NCI-H2196 treated with DMSO at 0.1 percent for 48 hours (cell line): ENCODE measurements around the gene PRRT1.
A peak's percentile ranks its signal among the peaks of the same experiment; 100 is the strongest.
"Not testable (repeated sequence)": the region's sequence is repeated elsewhere in the genome, so short reads cannot be mapped to it uniquely, and the experiment has no call there.

Experiments
- DNase-seq: peaks from one replicate; lab custom pipeline; 2025; ENCODE audit not compliant: unreplicated experiment; lab: John Stamatoyannopoulos, UW

PRRT1 gene

GRCh38 chr6:32151863-32152768 is at the start of gene PRRT1:
PRRT1 (minus strand) TSS chr6:32151939; CDS start chr6:32151827, 112 bp downstream.
- no peak for DNase-seq

GRCh38 chr6:32200711-32201475 is 49.2 kb upstream of the PRRT1 start:
- DNase-seq = no peak

- no peak for DNase-seq
Measured at GRCh38 chr6:32198866-32199265, 47.1 kb upstream of the PRRT1 start.

- no peak for DNase-seq
Measured at GRCh38 chr6:32198345-32198696, 46.6 kb upstream of the PRRT1 start.

- DNase-seq = no peak
Measured at GRCh38 chr6:32196682-32197616, 45.2 kb upstream of the PRRT1 start.

- peak; percentile 71 for DNase-seq
Measured at GRCh38 chr6:32195902-32196681, 44.4 kb upstream of the PRRT1 start.

- DNase-seq = peak; percentile 100
Measured at GRCh38 chr6:32195652-32195901, 43.8 kb upstream of the PRRT1 start.

GRCh38 chr6:32194825-32195651 is 43.3 kb upstream of the PRRT1 start:
- DNase-seq = peak; percentile 10

GRCh38 chr6:32194388-32194787 is 42.6 kb upstream of the PRRT1 start:
- no peak for DNase-seq

- DNase-seq = not testable (repeated sequence)
Measured at GRCh38 chr6:32193096-32193495, 41.4 kb upstream of the PRRT1 start.

GRCh38 chr6:32192608-32193039 is 40.9 kb upstream of the PRRT1 start, which contains the start of gene GPSM3:
GPSM3 (minus strand) TSS chr6:32192643; CDS start chr6:32192513, 130 bp downstream.
- no peak for DNase-seq

GRCh38 chr6:32191696-32192607 is 40.2 kb upstream of the PRRT1 start:
- DNase-seq = no peak

GRCh38 chr6:32190911-32191677 is 39.4 kb upstream of the PRRT1 start:
- no peak for DNase-seq

GRCh38 chr6:32190054-32190851 is 38.5 kb upstream of the PRRT1 start, which contains the start of gene PBX2:
PBX2 (minus strand) TSS chr6:32190202; CDS start chr6:32189915, 287 bp downstream.
- DNase-seq = peak; percentile 70

- no peak for DNase-seq
Measured at GRCh38 chr6:32189742-32190053, 38.0 kb upstream of the PRRT1 start.

GRCh38 chr6:32189069-32189741 is 37.5 kb upstream of the PRRT1 start:
- DNase-seq = no peak
